HFF-Myc (cell line): ENCODE results near the gene MPHOSPH10.
A peak's percentile ranks its signal among the peaks of the same experiment; 100 is the strongest.
"Not testable (repeated sequence)": the region's sequence is repeated elsewhere in the genome, so short reads cannot be mapped to it uniquely, and the experiment has no call there.

Experiments
- DNase-seq: peaks from one replicate; pipeline ENCODE4 v3.0.0-alpha.2; 2011; ENCODE audit warnings: low read depth; ENCODE audit errors: extremely low read depth
- H3K4me3 ChIP-seq: replicated peaks from 2 replicates; pipeline ENCODE4 v1.5.1; 2011; ENCODE audit warnings: low read depth, mild to moderate bottlenecking, control low read depth, low read length
- TF ChIP-seq, protein P1 (sequence below): IDR thresholded peaks from 2 replicates; pipeline ENCODE4 v1.5.1; 2012; ENCODE audit warnings: mild to moderate bottlenecking, low read depth, low read length, control low read depth; ENCODE audit errors: missing control alignments

MPHOSPH10 gene, protein sequence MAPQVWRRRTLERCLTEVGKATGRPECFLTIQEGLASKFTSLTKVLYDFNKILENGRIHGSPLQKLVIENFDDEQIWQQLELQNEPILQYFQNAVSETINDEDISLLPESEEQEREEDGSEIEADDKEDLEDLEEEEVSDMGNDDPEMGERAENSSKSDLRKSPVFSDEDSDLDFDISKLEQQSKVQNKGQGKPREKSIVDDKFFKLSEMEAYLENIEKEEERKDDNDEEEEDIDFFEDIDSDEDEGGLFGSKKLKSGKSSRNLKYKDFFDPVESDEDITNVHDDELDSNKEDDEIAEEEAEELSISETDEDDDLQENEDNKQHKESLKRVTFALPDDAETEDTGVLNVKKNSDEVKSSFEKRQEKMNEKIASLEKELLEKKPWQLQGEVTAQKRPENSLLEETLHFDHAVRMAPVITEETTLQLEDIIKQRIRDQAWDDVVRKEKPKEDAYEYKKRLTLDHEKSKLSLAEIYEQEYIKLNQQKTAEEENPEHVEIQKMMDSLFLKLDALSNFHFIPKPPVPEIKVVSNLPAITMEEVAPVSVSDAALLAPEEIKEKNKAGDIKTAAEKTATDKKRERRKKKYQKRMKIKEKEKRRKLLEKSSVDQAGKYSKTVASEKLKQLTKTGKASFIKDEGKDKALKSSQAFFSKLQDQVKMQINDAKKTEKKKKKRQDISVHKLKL

GRCh38 chr2:71130152-71130904 lies at the start of gene MPHOSPH10, which contains the start of gene MCEE:
MPHOSPH10 (plus strand) TSS chr2:71130634; CDS start chr2:71130666, 32 bp downstream.
MCEE (minus strand) TSS chr2:71130229; CDS start chr2:71130219, 10 bp downstream.
- H3K4me3 ChIP-seq = peak within 1 kb of the TSS; percentile 97
- peak; percentile 64 for DNase-seq
- TF ChIP-seq, protein P1, sequence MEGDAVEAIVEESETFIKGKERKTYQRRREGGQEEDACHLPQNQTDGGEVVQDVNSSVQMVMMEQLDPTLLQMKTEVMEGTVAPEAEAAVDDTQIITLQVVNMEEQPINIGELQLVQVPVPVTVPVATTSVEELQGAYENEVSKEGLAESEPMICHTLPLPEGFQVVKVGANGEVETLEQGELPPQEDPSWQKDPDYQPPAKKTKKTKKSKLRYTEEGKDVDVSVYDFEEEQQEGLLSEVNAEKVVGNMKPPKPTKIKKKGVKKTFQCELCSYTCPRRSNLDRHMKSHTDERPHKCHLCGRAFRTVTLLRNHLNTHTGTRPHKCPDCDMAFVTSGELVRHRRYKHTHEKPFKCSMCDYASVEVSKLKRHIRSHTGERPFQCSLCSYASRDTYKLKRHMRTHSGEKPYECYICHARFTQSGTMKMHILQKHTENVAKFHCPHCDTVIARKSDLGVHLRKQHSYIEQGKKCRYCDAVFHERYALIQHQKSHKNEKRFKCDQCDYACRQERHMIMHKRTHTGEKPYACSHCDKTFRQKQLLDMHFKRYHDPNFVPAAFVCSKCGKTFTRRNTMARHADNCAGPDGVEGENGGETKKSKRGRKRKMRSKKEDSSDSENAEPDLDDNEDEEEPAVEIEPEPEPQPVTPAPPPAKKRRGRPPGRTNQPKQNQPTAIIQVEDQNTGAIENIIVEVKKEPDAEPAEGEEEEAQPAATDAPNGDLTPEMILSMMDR = no peak

DNA sequence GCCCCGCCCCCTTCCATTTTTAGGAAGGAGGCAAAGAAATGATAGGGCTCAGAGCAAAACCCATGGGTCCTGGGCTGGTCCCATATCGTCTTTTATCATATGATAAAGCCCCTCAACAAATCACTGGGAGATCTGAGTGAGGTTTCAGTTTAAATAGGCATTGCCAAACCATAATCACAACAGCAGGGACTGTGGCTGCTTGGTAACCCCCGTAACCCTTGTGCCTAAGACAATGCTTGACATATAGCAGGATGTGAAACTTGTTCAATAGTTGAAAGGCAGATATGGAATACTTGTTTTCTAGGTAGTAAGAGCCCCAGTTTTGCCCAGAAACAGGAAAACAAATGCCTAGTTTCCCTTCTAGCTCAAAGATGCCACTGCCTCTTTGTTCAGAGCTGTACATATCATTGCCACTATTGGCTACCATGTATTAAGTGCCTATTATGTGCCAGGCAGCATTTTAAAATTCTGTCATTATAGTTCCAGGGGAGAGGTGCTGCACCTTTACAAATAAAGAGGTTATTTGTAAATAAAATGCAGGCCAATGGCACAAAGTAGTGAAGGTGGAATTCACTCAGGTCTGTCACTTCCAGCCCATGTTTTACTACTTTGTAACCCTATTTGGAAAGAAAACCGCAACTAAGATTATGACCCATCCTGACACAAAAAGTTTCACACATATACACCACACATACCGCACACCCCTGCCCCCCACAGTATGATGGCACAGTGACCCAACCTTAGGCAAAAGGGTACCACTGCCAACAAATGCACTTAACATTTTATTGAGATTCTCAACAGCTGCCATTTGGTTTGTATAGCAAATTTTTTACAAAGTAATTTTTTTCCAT lies 47.8 kb upstream of the MPHOSPH10 start:
- DNase-seq = no peak
- TF ChIP-seq, protein P1 = no peak

DNA sequence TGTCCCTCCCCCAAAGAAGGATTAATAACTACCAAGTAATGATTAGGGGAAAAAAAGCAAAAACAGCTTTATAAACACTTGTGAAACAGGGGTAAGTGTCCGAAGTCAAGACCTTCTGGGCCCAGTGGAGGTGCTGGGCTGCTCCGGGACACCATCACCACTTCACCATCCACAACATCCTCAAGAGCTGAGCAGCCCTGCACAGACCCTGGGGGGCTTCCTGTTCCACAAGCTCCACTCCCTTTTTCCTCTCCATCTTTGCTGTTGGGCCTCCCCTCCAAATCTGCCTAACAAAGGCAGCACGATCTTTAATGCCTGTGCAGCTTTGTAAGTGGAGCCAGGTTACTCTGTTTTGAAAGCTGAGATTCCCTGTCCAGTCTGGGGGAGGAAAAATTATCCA lies 47.1 kb upstream of the MPHOSPH10 start:
- not testable (repeated sequence) for H3K4me3 ChIP-seq, DNase-seq

More for the DNA sequence above, 47.8 kb upstream of the MPHOSPH10 start:
- no peak overlapping the region for H3K4me3 ChIP-seq

GRCh38 chr2:71083752-71084312 lies 46.6 kb upstream of the MPHOSPH10 start:
- DNase-seq, H3K4me3 ChIP-seq: not testable (repeated sequence)

DNA sequence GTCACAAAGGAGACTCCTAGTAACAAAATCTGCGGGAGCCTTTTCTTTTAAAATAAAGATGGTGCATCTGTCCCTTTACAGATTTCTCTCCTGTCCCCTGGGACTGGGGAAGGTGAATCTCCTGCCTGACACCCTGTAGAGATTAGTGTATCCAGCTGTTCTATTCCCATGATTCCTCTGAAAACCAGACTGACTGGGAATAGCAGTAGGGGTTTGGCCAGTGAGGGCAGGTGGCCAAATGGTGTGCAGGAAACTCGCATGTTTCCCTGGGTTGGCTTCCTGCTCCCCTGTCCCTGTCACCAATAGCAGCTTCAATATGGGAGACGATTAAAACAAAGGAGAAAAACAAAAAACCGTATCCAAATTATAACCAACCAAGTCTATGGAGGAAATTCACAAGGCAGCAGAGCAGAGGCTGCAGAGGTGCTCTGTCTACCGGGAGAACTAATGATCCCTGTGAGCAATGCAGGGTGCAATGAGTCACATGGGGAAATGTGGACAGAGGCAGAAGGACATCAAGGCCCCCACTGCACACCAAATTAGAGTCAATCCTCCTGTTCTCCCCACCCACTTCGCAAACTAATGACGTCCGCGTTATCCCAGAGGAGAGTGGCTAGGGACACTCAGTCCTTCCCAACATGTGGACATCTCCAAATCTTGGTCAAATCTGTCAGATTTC lies 45.0 kb upstream of the MPHOSPH10 start:
- H3K4me3 ChIP-seq, DNase-seq: not testable (repeated sequence)

DNA sequence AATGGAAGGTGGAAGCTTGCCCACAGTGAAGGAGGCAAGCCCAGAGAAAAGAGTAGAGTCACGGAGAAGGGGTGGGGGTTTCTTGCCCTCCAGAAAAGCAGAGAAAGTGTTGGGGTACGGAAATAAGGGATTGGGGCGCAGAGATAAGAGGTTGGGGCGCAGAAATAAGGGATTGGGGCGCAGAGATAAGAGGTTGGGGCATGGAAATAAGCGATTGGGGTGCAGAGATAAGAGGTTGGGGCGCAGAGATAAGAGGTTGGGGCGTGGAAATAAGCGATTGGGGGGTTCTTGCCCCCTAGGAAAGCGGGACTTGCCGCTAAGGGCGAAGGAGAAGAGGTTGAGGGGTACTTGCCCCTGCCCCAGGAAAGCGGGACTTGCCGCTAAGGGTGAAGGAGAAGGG lies 41.0 kb upstream of the MPHOSPH10 start:
- DNase-seq = not testable (repeated sequence)

DNA sequence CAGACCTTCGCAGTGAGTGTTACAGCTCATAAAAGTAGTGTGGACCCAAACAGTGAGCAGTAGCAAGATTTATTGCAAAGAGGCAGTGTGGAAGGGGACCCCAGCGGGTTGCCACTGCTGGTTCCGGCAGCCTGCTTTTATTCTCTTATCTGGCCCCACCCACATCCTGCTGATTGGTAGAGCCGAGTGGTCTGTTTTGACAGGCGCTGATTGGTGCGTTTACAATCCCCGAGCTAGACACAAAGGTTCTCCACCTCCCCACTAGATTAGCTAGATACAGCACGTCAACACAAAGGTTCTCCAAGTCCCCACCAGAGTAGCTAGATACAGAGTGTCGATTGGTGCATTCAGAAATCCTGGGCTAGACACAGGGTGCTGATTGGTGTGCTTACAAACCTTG lies 38.6 kb upstream of the MPHOSPH10 start:
- H3K4me3 ChIP-seq, DNase-seq: not testable (repeated sequence)

More for the DNA sequence above, 41.0 kb upstream of the MPHOSPH10 start:
- not testable (repeated sequence) for H3K4me3 ChIP-seq

DNA sequence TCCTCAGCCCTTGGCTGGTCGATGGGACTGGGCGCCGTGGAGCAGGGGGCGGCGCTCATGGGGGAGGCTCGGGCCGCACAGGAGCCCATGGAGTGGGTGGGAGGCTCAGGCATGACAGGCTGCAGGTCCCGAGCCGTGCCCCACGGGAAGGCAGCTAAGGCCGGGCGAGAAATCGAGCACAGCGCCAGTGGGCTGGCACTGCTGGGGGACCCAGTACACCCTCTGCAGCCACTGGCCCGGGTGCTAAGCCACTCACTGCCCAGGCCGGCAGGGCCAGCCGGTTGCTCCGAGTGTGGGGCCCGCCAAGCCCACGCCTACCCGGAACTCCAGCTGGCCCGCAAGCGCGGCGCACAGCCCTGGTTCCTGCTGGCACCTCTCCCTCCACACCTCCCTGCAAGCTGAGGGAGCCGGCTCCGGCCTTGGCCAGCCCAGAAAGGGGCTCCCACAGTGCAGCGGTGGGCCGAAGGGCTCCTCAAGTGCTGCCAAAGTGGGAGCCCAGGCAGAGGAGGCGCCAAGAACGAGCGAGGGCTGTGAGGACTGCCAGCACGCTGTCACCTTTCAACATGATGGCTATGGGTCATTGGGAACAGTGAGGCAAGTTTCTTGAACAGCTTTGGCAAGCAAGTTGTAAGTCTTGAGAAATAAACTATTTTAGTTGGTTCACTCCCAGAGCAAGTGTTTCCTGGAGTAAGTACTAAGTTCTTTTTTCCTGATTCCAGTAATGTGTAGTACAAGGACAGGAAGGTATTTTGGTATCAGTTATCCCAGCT lies 37.8 kb upstream of the MPHOSPH10 start:
- H3K4me3 ChIP-seq, DNase-seq: not testable (repeated sequence)
